ENCODE results near the gene SHANK1. TPM values are rescaled to one million over a fixed set of nuclear protein-coding genes. Genes with fewer than 3 reads are reported as not detected.

The SHANK1 gene
- total RNA-seq, 1 donor from 2014 or later = 18.3 TPM

DNA sequence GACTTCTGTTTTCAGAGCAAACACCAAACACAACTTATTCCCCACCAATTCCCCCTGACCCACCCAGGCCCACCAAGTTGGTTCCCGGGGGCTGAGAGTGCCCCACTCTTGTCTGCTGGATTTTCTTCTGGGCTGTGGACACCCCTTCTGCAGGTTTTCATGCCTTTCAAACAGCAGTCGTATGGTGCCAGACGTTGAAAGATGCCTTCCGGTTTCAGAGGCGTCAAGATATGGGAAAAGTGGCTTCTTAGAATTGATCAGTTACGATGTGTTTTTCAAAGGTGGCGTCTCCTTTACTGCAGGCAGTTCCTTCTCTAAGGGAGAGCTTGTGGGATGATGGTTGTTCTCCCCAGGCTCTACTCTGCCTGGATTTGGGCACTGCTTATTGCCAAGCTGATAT is 16.3 kb upstream of the SHANK1 start:
- no peak for DNase-seq (ENCODE audit: low spot score in 2 of 2)
- no peak for FAIRE-seq

DNA sequence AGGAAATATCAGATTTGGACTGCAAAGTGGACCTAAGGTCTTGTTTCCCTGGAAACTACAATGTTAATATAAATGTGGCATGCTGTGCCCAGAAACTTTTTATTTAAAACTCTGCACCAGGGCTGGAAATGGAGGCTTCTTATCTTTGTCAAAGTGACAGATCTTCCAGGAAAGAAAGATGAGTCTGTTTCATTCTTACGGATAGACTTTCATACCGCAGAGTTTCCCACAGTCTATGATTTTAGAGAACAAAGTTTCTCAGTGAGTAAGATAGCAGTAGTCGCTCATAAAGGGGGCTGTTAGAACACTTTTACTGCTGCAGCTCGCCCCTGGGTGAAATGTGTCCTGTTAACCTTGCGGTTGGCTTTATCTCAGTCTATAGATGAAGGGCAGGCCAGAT is 10.3 kb upstream of the SHANK1 start:
- no peak for FAIRE-seq
- no peak for DNase-seq (ENCODE audit: low spot score in 2 of 2)

DNA sequence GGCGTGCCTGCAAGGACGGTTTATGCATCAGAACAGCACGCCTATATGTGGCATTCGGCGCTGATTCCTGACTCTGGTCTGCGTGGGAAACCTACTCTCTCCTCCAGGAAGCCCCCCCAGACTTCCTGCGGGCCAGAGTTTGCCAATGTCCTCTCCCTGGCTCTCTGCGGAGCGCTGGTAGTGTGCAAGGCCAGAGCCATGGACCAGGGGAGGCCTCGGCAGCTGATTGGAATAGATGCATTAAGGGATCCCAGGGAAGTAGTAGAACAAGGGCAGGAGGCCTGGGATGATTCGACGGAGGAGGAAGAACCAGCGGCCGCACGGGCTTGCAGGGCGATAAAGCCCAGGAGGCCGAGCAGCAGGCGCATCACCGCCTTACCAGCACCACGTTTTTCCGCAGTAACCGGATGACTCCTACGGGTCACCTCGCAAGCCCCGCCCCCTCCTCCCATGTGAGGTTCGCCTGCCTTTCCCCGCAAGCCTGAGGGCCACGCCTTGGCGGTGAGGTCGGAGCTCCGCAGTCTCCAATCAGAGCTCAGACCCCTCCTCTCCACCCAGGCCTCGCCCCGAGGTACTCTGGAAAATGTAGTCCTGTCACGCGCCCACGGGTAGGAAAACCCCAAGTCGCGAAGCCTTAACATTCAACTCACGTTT is 8.6 kb upstream of the SHANK1 start:
- DNase-seq (ENCODE audit: low spot score in 2 of 2) (peak in 1 of 2 donors; percentile 71), FAIRE-seq (no peak)

DNA sequence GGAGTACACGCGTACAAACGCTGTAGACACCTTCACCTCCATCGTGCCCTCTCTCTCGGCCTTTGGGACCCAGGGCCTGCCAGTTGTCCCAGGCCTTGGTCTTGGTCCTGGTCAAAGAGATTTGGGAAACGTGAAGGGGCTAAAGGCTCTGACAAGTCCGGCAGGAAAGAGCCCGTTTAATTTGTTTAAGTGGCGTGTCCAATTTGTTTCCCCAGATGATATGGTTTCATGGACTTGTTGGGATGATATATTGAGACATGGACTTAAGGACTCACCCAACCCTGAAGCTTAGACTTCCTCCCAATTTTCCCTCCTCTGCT is 6.3 kb upstream of the SHANK1 start:
- no peak for DNase-seq (ENCODE audit: low spot score in 2 of 2)

DNA sequence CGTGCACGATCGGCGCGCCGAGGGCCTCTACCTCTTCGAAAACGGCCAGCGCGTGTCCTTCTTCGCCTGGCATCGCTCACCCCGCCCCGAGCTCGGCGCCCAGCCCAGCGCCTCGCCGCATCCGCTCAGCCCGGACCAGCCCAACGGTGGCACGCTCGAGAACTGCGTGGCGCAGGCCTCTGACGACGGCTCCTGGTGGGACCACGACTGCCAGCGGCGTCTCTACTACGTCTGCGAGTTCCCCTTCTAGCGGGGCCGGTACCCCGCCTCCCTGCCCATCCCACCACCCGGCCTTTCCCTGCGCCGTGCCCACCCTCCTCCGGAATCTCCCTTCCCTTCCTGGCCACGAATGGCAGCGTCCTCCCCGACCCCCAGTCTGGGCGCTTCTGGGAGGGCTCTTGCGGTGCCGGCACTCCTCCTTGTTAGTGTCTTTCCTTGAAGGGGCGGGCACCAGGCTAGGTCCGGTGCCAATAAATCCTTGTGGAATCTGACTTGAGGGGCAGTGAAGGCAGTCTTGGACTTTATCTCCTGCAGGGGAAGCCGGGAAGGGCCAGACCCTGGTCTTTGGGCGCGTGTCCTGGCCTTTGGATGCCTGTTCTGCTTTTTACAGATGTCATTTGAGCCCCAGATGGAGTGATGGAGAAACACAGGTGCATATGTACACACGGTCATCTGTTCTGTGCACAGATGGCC is 5.8 kb upstream of the SHANK1 start:
- DNase-seq (ENCODE audit: low spot score in 2 of 2) = no peak
- no peak for FAIRE-seq

More for the DNA sequence above, 6.3 kb upstream of the SHANK1 start:
- FAIRE-seq = no peak

DNA sequence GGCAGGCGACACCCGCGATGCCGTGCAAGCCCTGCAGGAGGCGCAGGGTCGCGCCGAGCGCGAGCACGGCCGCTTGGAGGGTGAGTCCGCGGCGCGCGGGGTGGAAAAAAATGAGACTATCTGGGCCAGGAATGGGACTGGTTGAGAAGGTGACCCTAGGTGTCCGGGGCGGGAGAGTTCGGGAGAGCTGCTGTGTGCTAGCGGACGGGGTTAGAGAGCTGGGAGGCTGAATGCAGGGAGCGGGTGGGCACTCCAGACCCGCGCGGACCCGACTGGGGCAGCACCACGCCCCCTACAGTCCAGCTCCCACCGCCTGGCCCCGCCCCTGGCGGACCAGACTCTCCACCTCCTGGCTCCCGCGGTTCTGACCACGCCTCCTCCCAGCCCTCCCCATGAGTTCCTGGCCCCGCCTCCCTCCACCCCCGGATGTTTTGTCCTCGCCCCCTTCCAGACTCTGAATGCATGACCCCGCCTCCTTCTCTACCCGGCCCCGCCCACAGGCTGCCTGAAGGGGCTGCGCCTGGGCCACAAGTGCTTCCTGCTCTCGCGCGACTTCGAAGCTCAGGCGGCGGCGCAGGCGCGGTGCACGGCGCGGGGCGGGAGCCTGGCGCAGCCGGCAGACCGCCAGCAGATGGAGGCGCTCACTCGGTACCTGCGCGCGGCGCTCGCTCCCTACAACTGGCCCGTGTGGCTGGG is 5.1 kb upstream of the SHANK1 start:
- no peak for FAIRE-seq

DNA sequence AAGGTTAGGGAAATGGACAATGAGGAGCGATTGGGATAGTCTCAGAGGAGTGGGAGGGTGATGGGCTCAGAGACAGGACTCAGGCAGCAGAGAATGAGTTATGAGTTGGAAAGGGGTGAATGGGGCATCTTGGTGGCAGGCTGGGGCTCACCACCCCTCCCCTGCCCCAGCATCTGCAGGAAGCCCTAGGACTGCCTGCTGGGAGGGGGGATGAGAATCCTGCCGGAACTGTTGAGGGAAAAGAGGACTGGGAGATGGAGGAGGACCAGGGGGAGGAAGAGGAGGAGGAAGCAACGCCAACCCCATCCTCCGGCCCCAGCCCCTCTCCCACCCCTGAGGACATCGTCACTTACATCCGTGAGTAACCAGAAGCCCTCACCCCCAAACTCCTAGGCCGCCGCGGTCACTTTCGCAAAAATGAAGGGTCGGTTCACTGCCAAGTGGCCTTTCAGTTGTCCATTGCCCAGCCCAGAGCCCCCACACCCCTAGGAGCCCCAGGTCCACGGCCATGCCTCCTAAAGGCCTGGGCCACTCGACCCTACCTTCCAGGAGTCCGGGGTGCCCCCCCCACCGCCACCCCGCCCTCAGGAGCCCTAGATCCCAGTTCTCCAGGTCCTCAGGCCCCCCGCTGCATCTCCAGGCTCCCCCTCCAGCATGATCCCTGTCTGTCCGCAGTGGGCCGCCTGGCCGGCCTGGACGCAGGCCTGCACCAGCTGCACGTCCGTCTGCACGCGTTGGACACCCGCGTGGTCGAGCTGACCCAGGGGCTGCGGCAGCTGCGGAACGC is 4.3 kb upstream of the SHANK1 start:
- DNase-seq (ENCODE audit: low spot score in 2 of 2) (no peak), FAIRE-seq (no peak)

More for the DNA sequence above, 5.1 kb upstream of the SHANK1 start:
- DNase-seq (ENCODE audit: low spot score in 2 of 2) = peak; percentile 100

DNA sequence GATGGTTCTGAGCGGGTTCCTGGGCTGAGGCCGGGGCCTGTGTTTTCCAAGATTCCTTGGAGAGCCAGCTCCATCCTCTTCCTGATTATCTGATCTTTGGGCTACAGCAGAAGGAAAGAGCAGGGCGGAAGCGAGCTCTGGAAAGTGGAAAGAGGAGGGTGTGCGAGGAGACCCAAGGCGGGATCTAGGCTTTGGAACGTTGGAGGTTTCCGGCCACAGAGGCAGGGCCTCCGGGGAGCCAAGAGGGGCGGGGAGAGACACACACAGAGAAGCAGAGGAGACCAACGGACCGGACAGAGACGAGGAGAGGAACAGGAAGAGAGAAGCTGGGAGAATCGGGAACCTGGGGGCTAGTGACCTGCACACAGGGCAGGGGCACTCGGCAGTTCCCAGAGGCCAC is 3.5 kb upstream of the SHANK1 start, which contains the start of gene CLEC11A:
Gene CLEC11A (plus strand): TSS at position 296 of the 400 bp plus-strand sequence. CDS start 162 bp downstream, outside the sequence.
- DNase-seq (ENCODE audit: low spot score in 2 of 2) (no peak), FAIRE-seq (no peak)

DNA sequence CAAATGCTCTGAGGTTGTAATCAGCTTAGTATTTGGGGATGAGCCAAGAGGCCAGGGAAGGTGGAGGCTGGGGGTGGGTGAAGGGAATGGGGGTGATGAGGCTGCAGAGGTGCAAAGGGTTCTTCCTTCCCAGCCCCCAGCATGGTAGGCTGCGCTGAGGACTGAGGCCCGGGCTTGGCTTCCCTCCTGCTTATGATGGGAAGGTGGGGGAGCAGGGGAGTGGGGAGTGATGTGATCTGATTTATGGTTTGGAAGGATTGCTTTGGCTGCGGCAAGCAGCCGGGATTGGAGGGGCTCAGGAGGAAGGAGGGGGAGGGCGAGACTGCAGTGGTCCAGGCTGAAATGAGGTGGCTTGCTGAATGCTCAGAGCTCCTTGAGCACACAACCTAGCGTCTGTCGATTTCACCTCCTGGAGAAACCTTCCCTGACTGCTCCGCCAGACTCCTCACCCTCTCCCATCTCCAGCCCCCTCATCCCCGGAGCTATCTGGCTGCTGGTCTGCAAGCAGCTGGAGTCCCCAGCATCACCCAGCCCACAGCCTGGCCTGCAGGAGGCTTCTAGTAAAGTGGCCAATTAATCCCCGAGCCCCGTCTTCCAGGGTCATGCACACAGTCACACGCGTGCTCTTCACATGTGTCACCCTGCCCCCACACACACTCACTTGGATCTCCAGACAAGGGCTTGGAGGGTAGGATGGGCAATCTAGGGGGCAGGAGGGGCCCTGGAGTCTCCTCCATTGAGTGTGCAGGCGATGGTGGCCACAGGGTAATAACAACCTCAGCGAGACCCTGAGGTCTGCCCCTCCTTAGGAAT is 2.8 kb upstream of the SHANK1 start:
- DNase-seq (ENCODE audit: low spot score in 2 of 2) (peak in 1 of 2 donors; percentile 16), FAIRE-seq (no peak)

DNA sequence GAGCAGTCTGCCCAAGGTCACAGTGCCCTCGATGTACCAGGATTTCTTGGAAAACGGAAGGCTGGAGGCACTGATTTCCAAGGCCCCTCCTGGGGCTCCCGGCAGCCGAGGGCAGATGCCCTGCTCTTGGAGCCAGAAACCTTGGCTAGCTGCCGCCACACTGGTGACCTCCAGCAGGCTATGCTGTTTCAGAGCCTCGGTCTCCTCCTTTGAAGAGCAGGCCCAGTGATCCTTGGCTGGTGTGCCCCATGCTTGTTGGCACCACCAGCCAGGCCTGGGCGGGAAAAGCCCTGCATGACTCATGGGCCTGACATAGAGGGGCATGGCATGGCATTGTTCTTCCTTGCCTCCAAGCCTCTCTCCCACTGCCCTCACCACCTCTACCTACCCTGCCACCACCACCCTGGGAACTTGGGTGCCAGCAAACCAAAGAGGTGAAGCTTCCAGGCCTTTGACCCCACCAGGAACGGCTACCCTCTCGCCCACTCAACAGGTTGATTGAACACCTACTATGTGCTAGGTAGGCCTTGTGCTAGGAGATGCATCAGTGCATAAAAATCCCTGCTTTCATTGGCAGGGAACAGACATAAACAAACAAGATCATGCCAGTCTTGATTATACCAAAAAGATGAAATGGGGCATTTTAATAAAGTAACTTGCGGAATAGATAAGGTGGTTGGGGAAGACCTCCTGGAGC is 2.0 kb upstream of the SHANK1 start:
- FAIRE-seq = no peak
- peak in 1 of 2 donors; percentile 38 for DNase-seq (ENCODE audit: low spot score in 2 of 2)

DNA sequence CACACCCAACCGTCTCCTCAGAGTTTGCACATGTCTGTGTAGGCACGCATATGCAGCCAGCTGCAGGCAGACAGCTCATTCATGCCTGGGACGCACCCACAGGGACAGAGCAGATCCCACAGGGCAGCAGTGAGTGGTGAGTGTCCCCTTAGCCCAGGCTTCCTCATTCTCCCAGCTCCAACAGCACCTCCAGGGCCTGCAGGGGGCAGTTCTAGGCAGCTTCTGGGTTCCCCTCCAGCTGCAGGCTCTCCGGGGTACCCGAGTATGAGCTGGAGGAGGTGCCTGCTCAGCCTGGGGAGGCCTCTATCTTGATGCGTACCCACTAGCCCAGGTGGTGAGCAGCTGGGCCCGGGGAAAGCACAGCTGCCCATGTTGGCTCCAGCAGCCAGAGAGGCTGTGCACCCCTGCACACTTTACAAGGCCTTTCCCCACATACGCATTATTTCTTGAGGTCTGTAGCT is 1.3 kb upstream of the SHANK1 start:
- no peak for FAIRE-seq

DNA sequence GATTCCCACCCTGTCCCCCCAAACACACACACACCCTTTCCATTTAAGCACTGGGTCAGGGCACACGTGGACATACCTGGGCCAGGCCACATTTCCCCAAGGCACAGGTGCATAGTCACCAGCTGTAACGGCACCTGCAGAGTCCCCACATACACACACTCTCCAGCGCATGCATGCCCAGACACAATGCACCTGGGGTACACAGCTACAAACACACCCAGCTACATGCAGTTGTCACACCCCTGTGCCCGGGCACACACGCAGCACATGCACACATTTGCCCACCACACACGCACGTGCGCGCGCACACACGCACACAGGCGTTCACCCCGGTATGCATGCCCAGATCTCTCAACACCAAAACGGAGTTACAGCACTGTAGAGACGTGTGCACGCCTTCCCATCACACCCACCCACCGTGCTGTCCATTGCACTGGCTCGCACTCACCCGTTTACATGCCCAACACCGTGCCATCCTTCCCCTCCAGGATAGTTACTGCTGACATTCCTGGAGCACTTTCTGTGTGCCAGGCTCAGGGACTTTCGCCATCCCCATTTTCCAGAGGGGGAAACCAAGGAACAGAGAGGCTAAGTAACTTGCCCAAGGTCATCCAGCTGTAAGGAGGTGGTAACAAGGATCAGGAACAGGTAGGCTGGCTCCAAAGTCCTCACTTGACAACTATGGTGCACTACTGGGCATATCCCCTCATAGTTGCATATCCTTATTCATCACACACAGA is 749 bp upstream of the SHANK1 start:
- DNase-seq (ENCODE audit: low spot score in 2 of 2) (peak in 1 of 2 donors; percentile 14), FAIRE-seq (no peak)

More for the DNA sequence above, 1.3 kb upstream of the SHANK1 start:
- DNase-seq (ENCODE audit: low spot score in 2 of 2) = peak in 1 of 2 donors; percentile 18

DNA sequence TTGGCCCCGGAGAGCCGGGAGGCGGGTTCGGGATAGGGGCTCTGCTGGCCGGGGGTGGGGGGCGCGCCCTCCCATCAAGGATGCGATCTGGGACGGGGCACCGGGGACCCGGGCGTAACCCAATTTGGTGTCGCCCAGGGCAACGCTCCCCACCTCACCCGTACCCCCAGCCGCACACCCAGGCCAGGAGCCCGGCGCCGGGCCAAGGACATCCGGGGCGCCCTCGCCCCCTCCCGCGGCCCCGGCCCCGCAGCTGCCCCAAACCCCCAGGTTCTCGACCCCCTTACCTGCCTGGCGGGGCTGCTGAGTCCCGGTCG is 525 bp downstream of the SHANK1 start:
- DNase-seq (ENCODE audit: low spot score in 2 of 2) = no peak
- FAIRE-seq = no peak

DNA sequence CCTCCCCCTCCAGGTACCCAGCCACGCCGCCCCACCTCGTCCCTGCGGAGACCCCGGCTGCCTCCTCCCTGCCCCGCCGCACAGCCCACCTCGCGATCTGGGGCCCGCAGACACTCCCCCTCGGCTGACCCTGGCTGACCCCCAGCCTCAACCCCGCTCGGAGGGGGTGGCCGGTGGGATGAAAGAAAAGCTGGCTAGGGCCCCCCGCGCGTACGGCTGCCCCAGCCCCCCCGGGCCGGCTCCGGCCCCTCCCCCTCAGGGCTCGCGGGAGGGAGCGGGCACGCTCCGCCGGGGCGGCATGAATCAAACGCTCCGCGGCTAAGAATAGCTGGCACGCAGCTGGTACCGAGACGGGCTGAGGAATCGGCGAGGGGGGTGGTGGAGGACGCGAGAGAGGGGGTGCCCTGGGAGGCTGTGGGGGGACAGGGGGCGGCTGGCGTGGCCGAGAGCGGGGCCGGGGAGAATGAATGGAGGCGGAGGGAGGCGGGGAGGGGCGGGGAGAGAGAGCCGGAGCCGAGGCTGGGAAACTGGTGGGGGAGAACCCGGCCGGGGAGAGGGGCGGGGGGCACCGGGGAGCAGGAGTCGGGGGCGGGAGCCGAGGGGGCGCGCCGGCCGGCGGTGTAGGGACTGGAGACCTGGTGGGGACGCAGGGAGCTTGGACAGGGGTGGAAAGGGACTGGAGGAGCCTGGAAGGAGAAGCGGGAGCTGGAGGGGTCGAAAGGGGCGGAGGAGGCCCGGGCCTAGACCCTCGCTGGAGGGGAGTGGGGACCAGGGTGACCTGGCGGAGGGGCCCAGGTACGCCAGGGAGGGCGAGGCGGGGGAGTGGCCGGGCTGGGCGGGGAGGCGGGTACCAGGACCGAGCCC is 1.1 kb downstream of the SHANK1 start:
- peak in 1 of 2 donors; percentile 75 for DNase-seq (ENCODE audit: low spot score in 2 of 2)
- FAIRE-seq = no peak

DNA sequence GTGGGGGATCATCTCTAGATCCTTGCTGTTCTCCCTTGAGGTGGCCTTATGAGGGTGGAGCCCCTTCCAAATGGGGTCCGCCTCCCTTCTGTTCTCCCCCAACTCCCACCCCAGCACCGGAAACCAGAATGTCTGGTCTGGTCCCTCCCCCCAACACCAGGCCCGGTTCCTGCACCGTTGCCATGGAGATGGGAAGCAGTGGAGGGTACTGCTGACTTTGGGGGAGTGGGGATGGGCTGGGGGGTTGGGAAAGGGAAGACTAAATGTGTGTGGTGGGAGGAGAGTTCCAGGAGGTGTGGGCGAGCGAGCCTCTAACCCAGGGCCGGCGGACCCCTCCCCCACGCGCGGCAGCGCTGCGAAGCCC is 1.7 kb downstream of the SHANK1 start:
- DNase-seq (ENCODE audit: low spot score in 2 of 2) (no peak), FAIRE-seq (no peak)

DNA sequence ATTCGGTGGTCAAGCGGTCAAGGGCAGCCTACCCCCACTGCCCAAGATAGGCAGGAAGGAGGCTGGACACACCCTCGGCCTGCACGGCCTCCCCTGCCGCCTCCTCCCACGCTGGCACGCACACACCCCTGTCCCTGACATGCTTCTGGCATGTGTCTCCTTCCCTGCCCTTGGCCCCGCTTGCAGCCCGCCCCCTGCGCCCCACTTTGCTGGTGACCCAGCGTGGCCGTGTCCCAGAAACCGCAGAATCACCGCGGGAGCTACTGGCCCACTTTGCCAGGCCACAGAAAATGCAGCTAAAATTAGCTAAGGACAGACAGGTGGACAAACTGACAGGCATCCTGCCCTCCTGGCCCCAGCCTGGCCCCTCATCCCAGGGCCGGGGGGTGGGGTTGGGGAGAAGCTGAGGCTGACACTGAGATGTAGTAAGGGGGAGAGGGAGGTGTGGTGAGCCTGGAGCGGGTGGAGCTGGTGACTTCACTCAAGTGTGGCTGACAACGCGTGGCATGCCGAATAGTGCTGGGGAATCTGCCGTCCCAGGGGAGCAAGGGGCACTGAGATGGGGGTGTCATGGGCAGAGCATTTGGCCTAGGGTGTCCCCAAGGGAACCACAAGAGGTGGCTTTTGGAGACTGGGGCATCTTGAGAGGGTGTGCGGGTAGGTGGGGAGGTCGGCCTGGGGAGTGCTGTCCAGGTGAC is 2.4 kb downstream of the SHANK1 start:
- no peak for FAIRE-seq
- DNase-seq (ENCODE audit: low spot score in 2 of 2) = no peak
